Right forelimb (tissue), 1 donor: Measurements from ENCODE around the gene MAGT1.
"Not testable (repeated sequence)": the region's sequence is repeated elsewhere in the genome, so short reads cannot be mapped to it uniquely, and the experiment has no call there.

Source experiments
- DNase-seq: peaks from one replicate; pipeline ENCODE4 v3.0.0-alpha.2; 2018

Gene MAGT1

GRCh38 chrX:77894921-77895886, at the start of gene MAGT1:
Gene MAGT1, minus strand, starts transcription at chrX:77895435. Its CDS starts 25 bp downstream, at chrX:77895410.
- peak; percentile 88 for DNase-seq

- not testable (repeated sequence) for DNase-seq
Observed at GRCh38 chrX:77945031-77945430, 49.8 kb upstream of the MAGT1 start.

DNA sequence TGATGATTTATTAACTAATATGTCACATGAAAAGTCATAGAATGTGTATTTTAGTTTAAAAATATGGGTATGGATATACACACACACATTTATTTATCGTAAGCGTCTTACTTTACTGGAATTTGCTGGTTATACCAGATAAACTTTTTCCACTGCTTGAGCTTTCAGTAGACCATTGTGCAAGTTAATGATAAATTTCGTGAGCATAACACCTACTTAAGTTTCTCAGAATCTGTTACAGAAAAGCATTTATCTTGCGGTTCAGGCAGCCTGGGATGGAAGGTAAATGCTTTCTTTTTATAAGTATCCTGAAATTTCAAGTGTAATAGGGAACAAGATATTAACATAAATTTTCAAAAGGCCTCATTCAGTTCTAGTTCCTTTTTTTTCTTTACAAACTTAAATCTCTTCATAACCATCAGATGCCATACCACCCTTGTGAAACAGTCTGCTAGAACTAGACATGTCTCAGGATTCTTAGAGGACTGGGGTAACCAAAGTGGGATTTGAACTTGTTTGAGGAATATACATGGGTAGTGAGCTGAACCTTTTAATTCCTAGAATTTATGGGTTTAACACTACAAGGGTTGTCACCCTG, 42.9 kb upstream of the MAGT1 start:
- no peak for DNase-seq

GRCh38 chrX:77937291-77937690, 42.1 kb upstream of the MAGT1 start:
- DNase-seq: no peak

GRCh38 chrX:77936299-77936698, 41.1 kb upstream of the MAGT1 start:
- no peak for DNase-seq

- DNase-seq: no peak
Observed at GRCh38 chrX:77935886-77936285, 40.7 kb upstream of the MAGT1 start.

DNA sequence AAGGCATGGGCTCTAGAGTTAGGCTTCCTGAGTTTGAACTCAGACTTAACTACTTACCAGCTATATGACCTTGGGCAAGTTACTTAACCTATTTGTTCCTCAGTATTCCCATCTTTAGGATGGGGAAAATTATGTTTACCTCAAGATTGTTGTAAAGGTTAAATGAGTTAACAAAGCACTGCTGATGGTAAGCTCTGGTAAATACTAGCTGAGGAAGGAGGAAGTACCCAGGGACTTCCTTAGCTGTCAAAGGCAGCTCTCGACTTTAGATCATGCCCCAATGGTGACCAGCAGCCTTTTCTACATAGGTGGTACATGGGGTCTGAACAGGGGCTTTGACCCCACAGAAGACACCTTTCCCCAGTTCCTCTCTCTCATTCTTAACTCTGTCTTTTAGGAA, 35.3 kb upstream of the MAGT1 start:
- no peak for DNase-seq

DNA sequence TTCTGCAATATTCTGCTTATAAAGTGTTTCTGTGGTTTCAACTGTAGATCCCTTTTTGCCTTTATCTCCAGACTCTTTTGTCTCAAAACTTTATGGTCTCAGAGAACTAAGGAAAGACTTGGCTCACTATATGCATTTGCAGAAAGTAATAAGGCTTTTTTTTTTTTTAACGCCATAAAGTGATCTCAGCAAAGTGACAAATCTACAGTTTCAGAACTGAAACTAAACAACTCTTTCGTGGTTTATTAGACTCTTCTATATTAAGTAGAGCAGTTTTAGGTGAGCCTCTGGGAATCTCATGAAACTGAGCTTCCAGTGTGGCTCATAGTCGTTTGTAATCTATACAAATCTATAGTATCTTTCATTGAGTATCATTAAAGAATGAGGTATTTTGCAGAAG, 30.5 kb upstream of the MAGT1 start:
- DNase-seq: no peak

DNA sequence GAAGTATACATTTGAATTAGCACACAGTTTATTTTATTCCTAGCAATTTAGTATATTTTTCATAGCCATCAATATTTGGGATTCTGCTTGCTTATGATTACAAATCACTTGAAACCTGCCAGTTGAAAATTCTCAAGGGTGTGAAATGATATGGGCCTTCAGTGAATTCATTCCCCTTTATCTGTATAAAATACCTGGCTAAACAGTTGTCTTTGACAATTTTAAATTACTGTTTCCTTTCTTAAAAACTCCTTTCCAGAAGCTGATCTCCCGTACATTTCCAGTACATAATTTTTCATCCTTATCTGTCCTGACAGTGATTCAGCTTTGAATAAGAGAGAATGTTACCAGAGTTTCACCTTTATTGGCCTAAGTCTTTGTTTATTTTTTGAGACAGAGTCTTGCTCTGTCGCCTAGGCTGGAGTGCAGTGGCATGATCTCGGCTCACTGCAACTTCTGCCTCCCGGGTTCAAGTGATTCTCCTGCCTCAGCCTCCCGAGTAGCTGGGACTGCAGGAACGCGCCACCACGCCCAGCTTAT, 29.2 kb upstream of the MAGT1 start:
- no peak for DNase-seq

GRCh38 chrX:77922787-77923186, 27.6 kb upstream of the MAGT1 start:
- DNase-seq: no peak

DNA sequence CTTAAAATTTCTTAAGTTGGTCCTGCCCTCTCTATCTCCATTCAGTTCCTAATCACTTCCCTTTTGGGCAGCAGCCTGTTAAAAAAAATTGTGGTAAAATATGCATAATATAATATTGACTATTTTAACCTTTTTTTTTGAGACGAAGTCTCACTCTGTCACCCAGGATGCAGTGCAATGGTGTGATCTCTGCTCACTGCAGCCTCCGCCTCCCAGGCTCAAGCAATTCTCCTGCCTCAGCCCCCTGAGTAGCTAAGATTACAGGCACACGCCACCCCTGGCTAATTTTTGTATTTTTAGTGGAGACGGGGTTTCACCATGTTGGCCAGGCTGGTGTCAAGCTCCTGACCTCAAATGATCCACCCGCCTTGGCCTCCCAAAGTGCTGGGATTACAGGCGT, 24.1 kb upstream of the MAGT1 start:
- DNase-seq: not testable (repeated sequence)

DNA sequence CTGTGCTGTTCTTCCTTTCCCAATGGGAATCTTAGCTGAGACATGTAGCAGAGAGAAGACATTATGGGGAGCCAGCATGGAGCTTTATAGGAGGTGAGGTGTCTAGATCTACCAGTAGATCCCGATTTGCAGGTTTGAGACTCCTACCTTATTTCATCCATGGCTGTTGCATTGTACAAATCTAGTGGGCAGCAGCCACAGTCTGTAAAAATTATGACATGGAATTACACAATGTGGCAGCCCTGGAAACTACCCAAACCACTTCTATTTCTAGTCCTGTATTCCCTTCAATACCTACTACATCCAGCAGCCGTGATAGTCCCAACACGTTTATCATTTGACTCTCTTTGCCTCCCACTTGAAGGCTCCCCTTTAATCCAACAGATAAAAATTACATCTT, 23.3 kb upstream of the MAGT1 start:
- no peak for DNase-seq

- DNase-seq: no peak
Observed at GRCh38 chrX:77917294-77917933, 22.2 kb upstream of the MAGT1 start.

DNA sequence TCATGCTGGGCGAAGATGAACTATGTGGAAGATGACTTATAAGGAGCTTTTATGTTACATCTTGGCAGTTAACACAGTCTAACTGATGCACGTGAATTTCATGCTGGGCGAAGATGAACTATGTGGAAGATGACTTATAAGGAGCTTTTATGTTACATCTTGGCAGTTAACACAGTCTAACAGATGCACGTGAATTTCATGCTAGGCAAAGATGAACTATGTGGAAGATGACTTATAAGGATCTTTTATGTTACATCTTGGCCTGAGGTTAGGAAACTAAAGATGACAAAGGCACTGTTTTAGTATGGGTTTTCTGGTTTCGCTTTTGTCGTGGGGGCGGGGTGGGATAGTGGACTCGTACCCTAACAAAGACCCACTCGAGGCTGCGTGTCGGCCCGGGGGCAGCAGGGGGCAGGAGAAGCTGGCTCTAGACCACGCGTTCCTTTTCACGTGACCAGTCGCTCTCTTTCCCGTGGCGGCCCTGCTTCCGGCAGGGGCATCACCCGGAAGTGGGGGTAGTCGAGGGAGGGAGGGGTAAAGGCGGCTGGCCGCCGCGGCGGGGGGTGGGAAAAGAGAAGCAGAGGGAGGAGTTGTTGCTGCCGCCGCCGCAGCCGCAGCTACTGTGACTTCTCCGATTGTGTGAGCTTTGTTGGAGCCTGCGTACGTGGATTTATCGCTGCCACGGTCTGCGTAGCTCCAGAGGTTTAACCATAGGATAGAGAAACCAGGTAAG, 15.0 kb upstream of the MAGT1 start, which contains the start of gene ATP7A:
Gene ATP7A (plus strand): TSS at position 586 of the 733 bp plus-strand sequence. CDS start 60,949 bp downstream, outside the sequence.
- peak; percentile 89 for DNase-seq

DNA sequence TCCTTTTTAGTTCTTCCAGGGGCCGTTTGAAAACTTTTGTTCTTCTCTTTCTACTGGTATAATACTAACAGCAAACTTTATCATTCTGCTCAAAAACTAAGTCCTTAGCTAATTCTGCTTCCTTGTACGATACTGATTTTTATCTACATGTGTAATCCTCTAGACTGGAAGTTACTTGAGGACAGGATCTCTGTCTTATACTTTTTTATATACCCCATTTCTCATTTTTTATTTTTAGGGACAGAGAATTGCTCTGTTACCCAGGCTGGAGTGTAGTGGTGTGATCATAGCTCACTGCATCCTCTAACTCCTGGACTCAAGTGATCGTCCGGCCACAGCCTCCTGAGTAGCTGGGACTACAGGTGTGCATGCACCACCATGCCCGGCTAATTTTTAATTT, 6.3 kb upstream of the MAGT1 start:
- no peak for DNase-seq

- no peak for DNase-seq
Observed at GRCh38 chrX:77900688-77901087, 5.5 kb upstream of the MAGT1 start.

DNA sequence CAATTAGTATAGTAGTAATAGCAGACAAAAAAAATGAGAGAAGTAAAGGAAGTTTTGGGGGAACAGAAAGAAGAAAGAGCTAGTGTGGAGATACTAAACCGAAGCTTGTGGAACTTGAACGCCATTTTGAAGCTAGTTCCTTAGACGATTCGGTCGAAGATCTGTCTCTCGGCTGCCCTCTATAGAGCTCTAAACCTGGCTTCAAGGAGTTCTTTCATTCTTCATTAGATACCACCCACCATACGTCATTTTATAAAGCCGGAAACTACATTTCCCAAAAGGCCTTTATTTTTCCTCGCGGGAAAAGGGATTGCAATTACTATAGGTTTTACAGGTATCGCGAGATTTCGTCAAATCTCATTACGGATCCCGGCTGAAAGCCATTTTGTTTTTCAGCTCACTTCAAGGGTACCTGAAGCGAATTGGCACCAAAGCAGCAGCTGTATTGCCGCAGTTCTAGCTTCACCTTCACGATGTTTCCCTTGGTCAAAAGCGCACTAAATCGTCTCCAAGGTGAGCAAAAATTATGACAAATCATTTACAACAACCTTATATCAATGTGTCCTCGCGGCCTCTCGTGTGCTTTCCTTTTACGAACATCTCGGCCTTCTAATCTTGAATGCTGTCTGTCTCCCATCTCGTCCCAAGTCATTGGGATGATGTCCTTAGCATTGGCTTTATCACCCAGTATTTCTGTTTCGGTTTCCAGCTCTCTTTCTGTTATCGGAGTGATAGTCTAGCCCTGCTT, 4.0 kb upstream of the MAGT1 start, which contains the start of gene COX7B:
Gene COX7B (plus strand): TSS at position 388 of the 748 bp plus-strand sequence. CDS start 86 bp downstream, at position 474.
- DNase-seq: peak; percentile 74

GRCh38 chrX:77893713-77894112, 1.5 kb downstream of the MAGT1 start:
- DNase-seq: no peak

DNA sequence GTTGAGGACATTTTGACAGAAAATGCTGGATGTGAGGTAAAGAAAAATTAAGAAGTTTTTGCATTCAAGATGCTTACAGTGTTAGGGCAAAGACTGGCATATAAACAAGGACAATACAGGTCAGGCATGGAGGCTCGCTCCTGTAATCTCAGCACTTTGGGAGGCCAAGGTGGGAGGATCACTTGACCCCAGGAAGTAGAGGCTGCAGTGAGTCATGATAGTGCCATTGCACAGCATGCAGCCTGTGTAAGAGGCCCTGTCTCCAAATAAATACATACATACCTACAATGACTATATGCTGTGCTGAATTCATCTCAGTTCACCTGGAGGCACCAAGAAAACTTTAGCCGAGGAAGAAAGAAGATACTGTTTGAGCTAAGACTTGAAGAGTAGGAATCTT, 2.3 kb downstream of the MAGT1 start:
- DNase-seq: no peak

GRCh38 chrX:77881418-77881817, 13.8 kb downstream of the MAGT1 start:
- DNase-seq: not testable (repeated sequence)

GRCh38 chrX:77875372-77875771, 19.9 kb downstream of the MAGT1 start:
- no peak for DNase-seq

DNA sequence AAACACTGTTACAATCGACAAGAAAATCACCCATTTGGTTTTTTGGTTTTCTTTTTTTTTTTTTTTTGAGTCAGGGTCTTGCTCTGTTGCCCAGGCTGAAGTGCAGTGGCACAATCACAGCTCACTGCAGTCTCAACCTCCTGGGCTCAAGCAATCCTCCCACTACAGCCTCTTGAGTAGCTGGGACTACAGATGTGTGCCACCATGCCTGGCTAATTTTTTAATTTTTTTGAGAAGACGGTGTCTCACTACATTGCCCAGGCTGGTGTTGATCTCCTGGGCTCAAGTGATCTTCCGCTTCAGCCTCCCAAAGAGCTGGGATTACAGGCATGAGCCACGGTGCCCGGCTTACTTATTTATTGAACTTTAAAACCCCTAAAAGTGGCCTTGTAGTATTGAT, 63.7 kb downstream of the MAGT1 start:
- DNase-seq: not testable (repeated sequence)
